Fibroblast of skin of right quadriceps (primary cell): ENCODE data around the gene PCDHGA10.
"Not testable (repeated sequence)": the region's sequence is repeated elsewhere in the genome, so short reads cannot be mapped to it uniquely, and the experiment has no call there.

Experiments
- DNase-seq: peaks from one replicate; pipeline ENCODE4 v3.0.0-alpha.2; 2013

The PCDHGA10 gene

GRCh38 chr5:141412854-141413539, at the start of gene PCDHGA10:
PCDHGA10 (plus strand) TSS chr5:141412987; CDS start chr5:141413176, 189 bp downstream.
- peak; percentile 75 for DNase-seq

GRCh38 chr5:141363952-141364660, 48.7 kb upstream of the PCDHGA10 start, which contains the start of gene PCDHGA5:
PCDHGA5 (plus strand) TSS chr5:141364162; CDS start chr5:141364331, 169 bp downstream.
- peak; percentile 24 for DNase-seq

- no peak for DNase-seq
Observed at GRCh38 chr5:141366016-141366896, 46.5 kb upstream of the PCDHGA10 start.

GRCh38 chr5:141369994-141370848, 42.6 kb upstream of the PCDHGA10 start, which contains the start of gene PCDHGB3:
PCDHGB3 (plus strand) TSS chr5:141370242; CDS start chr5:141370395, 153 bp downstream.
- peak; percentile 64 for DNase-seq

- DNase-seq: no peak
Observed at GRCh38 chr5:141371572-141372475, 41.0 kb upstream of the PCDHGA10 start.

- DNase-seq: peak; percentile 33
Observed at GRCh38 chr5:141373673-141374317, 39.0 kb upstream of the PCDHGA10 start, which contains the start of gene PCDHGA6. PCDHGA6 (plus strand) TSS chr5:141373891; CDS start chr5:141374084, 193 bp downstream.

- DNase-seq: no peak
Observed at GRCh38 chr5:141374627-141375026, 38.2 kb upstream of the PCDHGA10 start.

- DNase-seq: not testable (repeated sequence)
Observed at GRCh38 chr5:141375444-141376155, 37.2 kb upstream of the PCDHGA10 start.

- peak; percentile 49 for DNase-seq
Observed at GRCh38 chr5:141382469-141383294, 30.1 kb upstream of the PCDHGA10 start, which contains the start of gene PCDHGA7. PCDHGA7 (plus strand) TSS chr5:141382742; CDS start chr5:141382900, 158 bp downstream.

- DNase-seq: no peak
Observed at GRCh38 chr5:141383345-141383744, 29.4 kb upstream of the PCDHGA10 start.

- DNase-seq: no peak
Observed at GRCh38 chr5:141384471-141385267, 28.1 kb upstream of the PCDHGA10 start.

- DNase-seq: peak; percentile 57
Observed at GRCh38 chr5:141387557-141388311, 25.1 kb upstream of the PCDHGA10 start, which contains the start of gene PCDHGB4. PCDHGB4 (plus strand) TSS chr5:141387698; CDS start chr5:141387885, 187 bp downstream.

- no peak for DNase-seq
Observed at GRCh38 chr5:141388661-141389060, 24.1 kb upstream of the PCDHGA10 start.

- DNase-seq: no peak
Observed at GRCh38 chr5:141389153-141390042, 23.4 kb upstream of the PCDHGA10 start.

GRCh38 chr5:141392429-141393198, 20.2 kb upstream of the PCDHGA10 start, which contains the start of gene PCDHGA8:
PCDHGA8 (plus strand) TSS chr5:141392633; CDS start chr5:141392814, 181 bp downstream.
- DNase-seq: peak; percentile 37
